ENCODE results near the gene NREP. TPM values are rescaled to one million over a fixed set of nuclear protein-coding genes. Genes with fewer than 3 reads are reported as not detected.

NREP gene
- total and polyA plus RNA-seq, 5 donors from 2014 or later: 0.14 to 1.3 (median 0.57) TPM

DNA sequence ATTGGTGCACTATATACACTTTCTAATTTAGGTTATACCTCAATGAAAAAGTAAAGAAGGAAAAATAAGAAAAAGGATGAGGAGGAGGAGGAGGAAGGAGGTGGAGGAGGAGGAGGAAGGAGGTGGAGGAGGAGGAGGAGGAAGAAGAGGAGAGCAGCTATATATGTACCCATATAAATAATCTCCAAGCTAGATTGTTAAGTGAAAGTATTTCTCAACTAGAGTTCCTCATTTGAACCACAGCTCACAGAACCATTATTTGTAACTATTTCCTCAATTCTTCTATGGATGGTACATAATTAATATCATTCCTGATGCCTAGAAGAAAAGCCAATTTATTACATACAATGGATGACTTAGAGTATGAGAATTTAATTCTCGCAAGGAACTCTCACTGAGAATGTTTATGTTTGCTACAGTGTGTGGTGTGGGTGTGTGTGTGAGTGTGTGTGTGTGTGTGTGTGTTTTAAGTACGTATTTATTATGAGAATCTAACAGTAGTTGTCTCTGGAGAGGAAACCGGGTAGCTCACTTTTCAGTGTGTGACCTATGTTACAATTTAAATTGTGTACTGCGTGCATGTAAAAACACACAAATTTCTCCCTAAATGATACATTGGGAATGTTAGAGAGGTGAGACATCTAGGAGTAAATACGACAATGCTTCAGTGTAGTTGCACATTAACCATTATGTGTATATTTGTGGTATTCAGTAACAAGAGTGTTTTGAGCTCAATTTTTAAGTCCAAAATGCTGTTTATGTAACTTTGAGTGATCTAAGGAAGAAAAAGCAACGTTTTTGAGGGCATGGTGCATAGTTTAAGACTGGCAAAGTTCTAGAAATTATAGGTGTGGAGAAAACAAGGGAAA is 20.2 kb upstream of the NREP start:
- no peak for ATAC-seq (ENCODE audit: low read depth in 2 of 2)
- Mint-ChIP-seq H3K9me3 (no peaks in the 10 kb centered on the region), H3K4me1 (no peaks in the 10 kb centered on the region), H3K4me3 (no peak overlapping the region), H3K27me3 (peaks cover 6% of the 10 kb centered on the region), H3K36me3 (no peaks in the 10 kb centered on the region), H3K27ac (no peak overlapping the region)
- H3K4me1 ChIP-seq (ENCODE audit: control insufficient read depth, insufficient read depth, low read length, poor library complexity, severe bottlenecking): no peaks in the 10 kb centered on the region
- H3K27ac ChIP-seq (ENCODE audit: insufficient read depth, low read length, poor library complexity, severe bottlenecking): no peak overlapping the region
- no peak for DNase-seq
- H3K36me3 ChIP-seq (ENCODE audit: control insufficient read depth, insufficient read depth, low read length): no peaks in the 10 kb centered on the region
- no peaks in the 10 kb centered on the region for H3K9me3 ChIP-seq (ENCODE audit: control insufficient read depth in 2 of 2, low read length in 2 of 2)
- H3K4me3 ChIP-seq (ENCODE audit: low read depth, low read length): no peak overlapping the region
- no peaks in the 10 kb centered on the region for H3K27me3 ChIP-seq (ENCODE audit: control insufficient read depth, insufficient read depth, low read length)

GRCh38 chr5:111775224-111775623 is 18.2 kb upstream of the NREP start:
- Mint-ChIP-seq H3K27me3 (peaks cover 6% of the 10 kb centered on the region), H3K27ac (no peak overlapping the region), H3K36me3 (no peaks in the 10 kb centered on the region), H3K4me3 (no peak overlapping the region), H3K9me3 (no peaks in the 10 kb centered on the region), H3K4me1 (no peaks in the 10 kb centered on the region)
- Histone ChIP-seq H3K4me1 (ENCODE audit: control insufficient read depth, insufficient read depth, low read length, poor library complexity, severe bottlenecking) (no peaks in the 10 kb centered on the region), H3K36me3 (ENCODE audit: control insufficient read depth, insufficient read depth, low read length) (no peaks in the 10 kb centered on the region), H3K9me3 (ENCODE audit: control insufficient read depth in 2 of 2, low read length in 2 of 2) (no peaks in the 10 kb centered on the region), H3K27ac (ENCODE audit: insufficient read depth, low read length, poor library complexity, severe bottlenecking) (no peak overlapping the region), H3K4me3 (ENCODE audit: low read depth, low read length) (no peak overlapping the region), H3K27me3 (ENCODE audit: control insufficient read depth, insufficient read depth, low read length) (no peaks in the 10 kb centered on the region)
- ATAC-seq (ENCODE audit: low read depth in 2 of 2) (no peak), DNase-seq (no peak)

DNA sequence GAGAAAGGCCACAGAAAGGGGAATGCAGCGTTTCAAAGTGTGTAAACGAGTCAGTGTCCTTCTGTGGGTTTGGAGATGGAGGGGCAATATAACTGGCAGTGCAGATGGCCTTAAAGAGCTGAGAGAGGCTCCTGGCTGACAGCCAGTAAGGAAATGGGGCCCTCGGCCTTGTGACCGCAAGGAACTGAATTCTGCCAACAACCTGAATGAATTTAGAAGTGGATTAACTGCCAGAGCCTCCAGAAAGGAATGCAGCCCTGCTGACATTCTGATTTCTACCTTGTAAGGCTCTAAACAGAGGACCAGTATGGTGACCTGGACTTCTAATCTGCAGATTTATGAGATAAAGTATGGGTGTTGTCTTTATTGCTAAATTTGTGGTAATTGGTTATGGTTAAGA is 17.5 kb upstream of the NREP start:
- Histone ChIP-seq H3K27me3 (ENCODE audit: control insufficient read depth, insufficient read depth, low read length) (peaks cover 3% of the 10 kb centered on the region), H3K27ac (ENCODE audit: insufficient read depth, low read length, poor library complexity, severe bottlenecking) (no peak overlapping the region), H3K4me3 (ENCODE audit: low read depth, low read length) (no peak overlapping the region), H3K4me1 (ENCODE audit: control insufficient read depth, insufficient read depth, low read length, poor library complexity, severe bottlenecking) (no peaks in the 10 kb centered on the region), H3K36me3 (ENCODE audit: control insufficient read depth, insufficient read depth, low read length) (no peaks in the 10 kb centered on the region), H3K9me3 (ENCODE audit: control insufficient read depth in 2 of 2, low read length in 2 of 2) (no peaks in the 10 kb centered on the region)
- Mint-ChIP-seq H3K4me1 (no peaks in the 10 kb centered on the region), H3K27ac (no peak overlapping the region), H3K36me3 (no peaks in the 10 kb centered on the region), H3K27me3 (peaks cover 4% of the 10 kb centered on the region), H3K9me3 (no peaks in the 10 kb centered on the region), H3K4me3 (no peak overlapping the region)
- DNase-seq (no peak), ATAC-seq (ENCODE audit: low read depth in 2 of 2) (no peak)

DNA sequence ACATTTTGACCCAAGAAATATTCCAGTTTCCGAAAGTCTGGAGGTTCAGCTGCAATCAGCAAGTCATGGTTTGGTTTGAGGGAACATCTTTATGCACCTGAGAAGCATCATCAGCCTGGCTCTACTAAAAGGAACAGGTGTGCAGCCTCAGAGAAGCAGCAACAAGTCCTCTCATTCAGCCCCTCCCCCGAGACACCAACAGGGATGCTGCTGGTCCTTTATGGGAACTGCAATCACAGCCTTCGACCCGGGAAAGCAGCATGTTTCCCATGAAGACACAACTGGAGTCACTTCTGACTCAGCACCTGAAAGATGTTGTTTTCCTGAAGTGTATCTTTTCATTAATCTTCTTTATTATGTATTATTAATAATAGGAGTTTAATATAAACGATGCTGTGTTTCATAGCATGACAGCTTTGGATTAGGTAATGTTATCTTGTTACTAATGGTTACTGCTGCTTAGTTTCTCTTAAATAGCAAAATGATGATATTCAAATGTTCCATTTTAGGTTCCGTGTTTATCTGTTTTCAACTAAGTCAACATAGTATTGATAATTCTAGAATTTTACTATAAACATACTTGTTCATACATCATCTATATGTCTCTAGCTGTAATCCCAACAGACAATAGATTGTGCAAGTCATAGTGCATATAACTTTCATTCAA is 15.6 kb upstream of the NREP start:
- H3K27me3 Mint-ChIP-seq: peaks cover 5% of the 10 kb centered on the region
- H3K9me3 ChIP-seq (ENCODE audit: control insufficient read depth in 2 of 2, low read length in 2 of 2): no peaks in the 10 kb centered on the region
- no peaks in the 10 kb centered on the region for H3K36me3 Mint-ChIP-seq
- no peak overlapping the region for H3K27ac Mint-ChIP-seq
- ATAC-seq (ENCODE audit: low read depth in 2 of 2) (no peak), DNase-seq (no peak)
- H3K9me3 Mint-ChIP-seq: peaks cover 0 to 2% (median 0%) of the 10 kb centered on the region in 7 donors
- no peaks in the 10 kb centered on the region for H3K4me1 Mint-ChIP-seq
- no peak overlapping the region for H3K4me3 Mint-ChIP-seq
- H3K27ac ChIP-seq (ENCODE audit: insufficient read depth, low read length, poor library complexity, severe bottlenecking): no peak overlapping the region
- no peaks in the 10 kb centered on the region for H3K4me1 ChIP-seq (ENCODE audit: control insufficient read depth, insufficient read depth, low read length, poor library complexity, severe bottlenecking)
- H3K36me3 ChIP-seq (ENCODE audit: control insufficient read depth, insufficient read depth, low read length): no peaks in the 10 kb centered on the region
- H3K4me3 ChIP-seq (ENCODE audit: low read depth, low read length): no peak overlapping the region
- peaks cover 3% of the 10 kb centered on the region for H3K27me3 ChIP-seq (ENCODE audit: control insufficient read depth, insufficient read depth, low read length)

DNA sequence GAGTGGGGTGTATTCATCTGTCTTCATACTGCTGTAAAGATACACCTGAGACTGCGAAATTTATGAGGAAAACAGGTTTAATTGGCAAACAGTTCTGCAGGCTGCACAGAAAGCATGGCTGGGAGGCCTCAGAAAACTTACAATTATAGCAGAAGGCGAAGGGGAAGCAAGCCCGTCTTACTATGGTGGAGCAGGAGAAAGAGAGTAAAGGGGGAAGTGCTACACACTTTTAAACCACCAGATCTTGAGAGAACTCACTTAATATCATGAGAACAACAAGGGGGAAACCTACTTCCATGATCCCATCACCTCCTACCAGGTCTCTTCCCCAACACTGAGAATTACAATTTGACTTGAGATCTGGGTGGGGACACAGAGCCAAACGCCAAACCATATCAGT is 12.5 kb upstream of the NREP start:
- ATAC-seq (ENCODE audit: low read depth in 2 of 2) (no peak), DNase-seq (no peak)
- no peaks in the 10 kb centered on the region for H3K9me3 ChIP-seq (ENCODE audit: control insufficient read depth in 2 of 2, low read length in 2 of 2)
- Mint-ChIP-seq H3K36me3 (no peaks in the 10 kb centered on the region), H3K4me1 (no peaks in the 10 kb centered on the region), H3K27me3 (peaks cover 5% of the 10 kb centered on the region), H3K9me3 (peaks cover 0 to 2% (median 0%) of the 10 kb centered on the region in 7 donors), H3K27ac (peak overlapping the region in 1 of 3 donors; percentile 50), H3K4me3 (no peak overlapping the region)
- no peak overlapping the region for H3K4me3 ChIP-seq (ENCODE audit: low read depth, low read length)
- no peaks in the 10 kb centered on the region for H3K4me1 ChIP-seq (ENCODE audit: control insufficient read depth, insufficient read depth, low read length, poor library complexity, severe bottlenecking)
- H3K27me3 ChIP-seq (ENCODE audit: control insufficient read depth, insufficient read depth, low read length): peaks cover 6% of the 10 kb centered on the region
- no peak overlapping the region for H3K27ac ChIP-seq (ENCODE audit: insufficient read depth, low read length, poor library complexity, severe bottlenecking)
- H3K36me3 ChIP-seq (ENCODE audit: control insufficient read depth, insufficient read depth, low read length): no peaks in the 10 kb centered on the region

GRCh38 chr5:111765613-111766571 is 8.9 kb upstream of the NREP start:
- H3K4me3 Mint-ChIP-seq: no peak overlapping the region

DNA sequence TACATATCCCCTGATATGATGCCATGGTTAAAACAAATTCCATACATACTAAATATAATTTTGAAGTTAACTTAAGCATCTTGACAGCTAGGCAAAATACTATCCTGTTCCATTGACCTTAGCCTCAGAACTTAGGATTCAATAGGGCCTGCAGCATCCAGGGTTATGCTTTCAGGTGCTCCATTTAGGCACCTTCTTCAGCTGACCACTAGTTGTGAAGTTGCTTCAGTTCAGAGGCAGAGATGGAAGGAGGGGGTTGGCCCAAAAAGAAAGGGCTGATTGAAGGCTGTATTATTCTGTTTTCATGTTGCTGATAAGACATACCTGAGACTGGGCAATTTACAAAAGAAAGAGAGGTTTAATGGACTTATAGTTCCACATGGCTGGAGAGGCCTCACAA is 7.0 kb upstream of the NREP start:
- H3K4me1 ChIP-seq (ENCODE audit: control insufficient read depth, insufficient read depth, low read length, poor library complexity, severe bottlenecking): no peaks in the 10 kb centered on the region
- DNase-seq (no peak), ATAC-seq (ENCODE audit: low read depth in 2 of 2) (no peak)
- no peaks in the 10 kb centered on the region for H3K4me1 Mint-ChIP-seq
- no peaks in the 10 kb centered on the region for H3K9me3 ChIP-seq (ENCODE audit: control insufficient read depth in 2 of 2, low read length in 2 of 2)
- peaks cover 0 to 4% (median 0%) of the 10 kb centered on the region in 7 donors for H3K9me3 Mint-ChIP-seq
- no peak overlapping the region for H3K27ac ChIP-seq (ENCODE audit: insufficient read depth, low read length, poor library complexity, severe bottlenecking)
- H3K36me3 ChIP-seq (ENCODE audit: control insufficient read depth, insufficient read depth, low read length): no peaks in the 10 kb centered on the region
- no peak overlapping the region for H3K4me3 ChIP-seq (ENCODE audit: low read depth, low read length)
- peaks cover 28% of the 10 kb centered on the region for H3K27me3 Mint-ChIP-seq
- no peak overlapping the region for H3K4me3 Mint-ChIP-seq
- peaks cover 10% of the 10 kb centered on the region for H3K27me3 ChIP-seq (ENCODE audit: control insufficient read depth, insufficient read depth, low read length)
- no peak overlapping the region for H3K27ac Mint-ChIP-seq
- H3K36me3 Mint-ChIP-seq: no peaks in the 10 kb centered on the region

More at GRCh38 chr5:111765613-111766571, 8.9 kb upstream of the NREP start:
- Histone ChIP-seq H3K4me1 (ENCODE audit: control insufficient read depth, insufficient read depth, low read length, poor library complexity, severe bottlenecking) (no peaks in the 10 kb centered on the region), H3K9me3 (ENCODE audit: control insufficient read depth in 2 of 2, low read length in 2 of 2) (no peaks in the 10 kb centered on the region), H3K27ac (ENCODE audit: insufficient read depth, low read length, poor library complexity, severe bottlenecking) (no peak overlapping the region), H3K27me3 (ENCODE audit: control insufficient read depth, insufficient read depth, low read length) (peaks cover 10% of the 10 kb centered on the region), H3K4me3 (ENCODE audit: low read depth, low read length) (no peak overlapping the region), H3K36me3 (ENCODE audit: control insufficient read depth, insufficient read depth, low read length) (no peaks in the 10 kb centered on the region)
- peaks cover 0 to 2% (median 0%) of the 10 kb centered on the region in 7 donors for H3K9me3 Mint-ChIP-seq
- peaks cover 16% of the 10 kb centered on the region for H3K27me3 Mint-ChIP-seq
- H3K4me1 Mint-ChIP-seq: no peaks in the 10 kb centered on the region
- ATAC-seq (ENCODE audit: low read depth in 2 of 2) (no peak), DNase-seq (no peak)
- no peak overlapping the region for H3K27ac Mint-ChIP-seq
- H3K36me3 Mint-ChIP-seq: no peaks in the 10 kb centered on the region
